Stimulated activated CD8-positive, alpha-beta memory T cell treated with anti-CD3 and anti-CD28 coated beads, Interleukin-12 subunit alpha, Interleukin-12 subunit beta, amount 100 ng/mL, for 4 hours (primary cell): ENCODE data around the gene PSMD8.
"Not testable (repeated sequence)": the region's sequence is repeated elsewhere in the genome, so short reads cannot be mapped to it uniquely, and the experiment has no call there.

ENCODE experiments used
- DNase-seq: peaks from one replicate; pipeline ENCODE4 v3.0.0-alpha.2; 2020; ENCODE audit warnings: low read depth

The PSMD8 gene

GRCh38 chr19:38362076-38362945, 12.1 kb upstream of the PSMD8 start:
- DNase-seq: peak; percentile 32

GRCh38 chr19:38362946-38363688, 11.3 kb upstream of the PSMD8 start:
- not testable (repeated sequence) for DNase-seq

GRCh38 chr19:38367041-38367440, 7.3 kb upstream of the PSMD8 start:
- DNase-seq: no peak

- DNase-seq: no peak
These were observed 4.8 kb upstream of the PSMD8 start for GRCh38 chr19:38369584-38369983.

GRCh38 chr19:38370299-38370698, 4.1 kb upstream of the PSMD8 start:
- DNase-seq: no peak

- DNase-seq: no peak
These were observed 3.3 kb upstream of the PSMD8 start for GRCh38 chr19:38371081-38371480.

GRCh38 chr19:38373907-38374331, 452 bp upstream of the PSMD8 start:
- DNase-seq: no peak

GRCh38 chr19:38375098-38375493, 725 bp downstream of the PSMD8 start:
- DNase-seq: no peak

GRCh38 chr19:38375748-38376147, 1.4 kb downstream of the PSMD8 start:
- DNase-seq: no peak

GRCh38 chr19:38376576-38376975, 2.2 kb downstream of the PSMD8 start:
- DNase-seq: no peak

- no peak for DNase-seq
These were observed 2.7 kb downstream of the PSMD8 start for GRCh38 chr19:38377052-38377451.

- DNase-seq: no peak
These were observed 4.5 kb downstream of the PSMD8 start for GRCh38 chr19:38378866-38379265.

- DNase-seq: no peak
These were observed 6.8 kb downstream of the PSMD8 start for GRCh38 chr19:38381138-38381537.

- no peak for DNase-seq
These were observed 8.8 kb downstream of the PSMD8 start for GRCh38 chr19:38383184-38383583.

- DNase-seq: no peak
These were observed 9.4 kb downstream of the PSMD8 start for GRCh38 chr19:38383743-38384142.

- no peak for DNase-seq
These were observed 10.0 kb downstream of the PSMD8 start for GRCh38 chr19:38384209-38385027.

GRCh38 chr19:38385057-38385803, 10.9 kb downstream of the PSMD8 start:
- no peak for DNase-seq

GRCh38 chr19:38385804-38386257, 11.5 kb downstream of the PSMD8 start:
- no peak for DNase-seq

- no peak for DNase-seq
These were observed 12.1 kb downstream of the PSMD8 start for GRCh38 chr19:38386300-38386970.

GRCh38 chr19:38386971-38387549, 12.7 kb downstream of the PSMD8 start:
- no peak for DNase-seq
